HCT116 (cell line): ENCODE data around the gene CFAP53.
"Not testable (repeated sequence)": the region's sequence is repeated elsewhere in the genome, so short reads cannot be mapped to it uniquely, and the experiment has no call there.

ENCODE experiments used
- CTCF ChIP-seq, 3 experiments: fragments of 200-600 bp in 1 of 3; sonication (generic) in 1 of 3; IDR thresholded peaks in 2 of 3; conservative IDR thresholded peaks in 1 of 3; 2 replicates each; pipeline ENCODE4 v1.5.1; 2012 to 2017; ENCODE audit warnings: low read depth in 2 of 3, low read length in 2 of 3, antibody characterized with exemption in 1 of 3, borderline replicate concordance in 1 of 3, control low read depth in 1 of 3, mild to moderate bottlenecking in 1 of 3, mixed read lengths in 1 of 3, mixed run types in 1 of 3, moderate library complexity in 1 of 3; ENCODE audit not compliant: insufficient read depth in 1 of 3
- ELF1 ChIP-seq: IDR thresholded peaks from 2 replicates; pipeline ENCODE4 v1.6.1; 2012; ENCODE audit warnings: low read depth, borderline replicate concordance
- EZH2phosphoT487 ChIP-seq: fragments of 200-600 bp; IDR thresholded peaks from 2 replicates; pipeline ENCODE4 v1.6.1; 2018; ENCODE audit warnings: antibody characterized with exemption, borderline replicate concordance
- FOSL1 ChIP-seq: IDR thresholded peaks from 2 replicates; pipeline ENCODE4 v1.6.1; 2012; ENCODE audit warnings: low read depth
- MAX ChIP-seq: IDR thresholded peaks from 2 replicates; pipeline ENCODE4 v1.6.1; 2012
- RAD21 ChIP-seq: IDR thresholded peaks from 2 replicates; pipeline ENCODE4 v1.6.1; 2012; ENCODE audit warnings: low read depth, mild to moderate bottlenecking
- SIN3A ChIP-seq: IDR thresholded peaks from 2 replicates; pipeline ENCODE4 v1.6.1; 2012; ENCODE audit warnings: low read depth

DNA sequence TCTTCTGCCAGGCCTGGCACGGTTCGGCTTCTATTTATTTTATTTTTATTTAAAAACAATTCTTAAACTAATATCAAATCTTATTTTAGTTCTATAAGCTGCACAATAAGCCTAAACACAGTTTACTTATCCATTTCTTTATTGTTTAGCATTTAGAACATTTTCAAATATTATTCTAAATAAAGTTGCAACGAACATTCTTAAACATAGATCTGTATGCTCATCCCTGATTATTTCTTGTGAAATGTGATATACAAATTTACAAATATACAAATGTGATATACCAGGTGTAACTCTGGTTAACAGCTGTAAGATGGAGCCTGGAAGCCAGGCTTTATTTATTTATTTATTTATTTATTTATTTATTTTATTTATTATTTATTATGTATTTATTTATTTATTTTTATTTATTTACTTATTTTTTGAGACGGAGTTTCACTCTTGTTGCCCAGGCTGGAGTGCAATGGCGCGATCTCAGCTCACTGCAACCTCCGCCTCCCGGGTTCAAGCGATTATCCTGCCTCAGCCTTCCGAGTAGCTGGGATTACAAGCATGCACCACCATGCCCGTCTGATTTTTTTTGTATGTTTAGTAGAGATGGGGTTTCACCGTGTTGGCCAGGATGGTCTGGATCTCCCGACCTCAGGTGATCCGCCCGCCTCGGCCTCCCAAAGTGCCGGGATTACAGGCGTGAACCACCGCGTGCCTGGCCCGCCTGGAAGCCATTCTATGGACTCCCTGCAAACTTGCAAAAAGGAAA is 22.2 kb upstream of the CFAP53 start:
- not testable (repeated sequence) for TF ChIP-seq CTCF (IDR thresholded peaks at IDR 0.05 in 2 of 3, conservative IDR thresholded peaks at IDR 0.05 in 1 of 3; ENCODE audit: borderline replicate concordance in 1 of 3, insufficient read depth in 1 of 3, low read depth in 2 of 3, low read length in 2 of 3); EZH2phosphoT487; RAD21; FOSL1; ELF1; SIN3A; MAX
